GM12873 (cell line): ENCODE results near the gene NCOR1.

ENCODE experiments used
- CTCF ChIP-seq: IDR thresholded peaks from 2 replicates; pipeline ENCODE4 v1.5.1; 2012; ENCODE audit warnings: low read depth, mild to moderate bottlenecking, moderate library complexity, low read length, control low read depth; ENCODE audit not compliant: insufficient read depth; ENCODE audit errors: missing control alignments

NCOR1 gene

GRCh38 chr17:16187642-16188041 is 27.7 kb downstream of the NCOR1 start:
- TF ChIP-seq CTCF = no peak

GRCh38 chr17:16181581-16181980 is 33.8 kb downstream of the NCOR1 start:
- no peak for TF ChIP-seq CTCF

- TF ChIP-seq CTCF = no peak
These were observed 36.5 kb downstream of the NCOR1 start for GRCh38 chr17:16178836-16179235.

- TF ChIP-seq CTCF = no peak
These were observed 43.7 kb downstream of the NCOR1 start for GRCh38 chr17:16171613-16172012.

- no peak for TF ChIP-seq CTCF
These were observed 56.6 kb downstream of the NCOR1 start for GRCh38 chr17:16158714-16159113.

- no peak for TF ChIP-seq CTCF
These were observed 59.8 kb downstream of the NCOR1 start for GRCh38 chr17:16155536-16155935.

- no peak for TF ChIP-seq CTCF
These were observed 65.0 kb downstream of the NCOR1 start for GRCh38 chr17:16150251-16150856.

GRCh38 chr17:16148596-16148995 is 66.7 kb downstream of the NCOR1 start:
- no peak for TF ChIP-seq CTCF
